Adrenal gland (tissue), 5 donors: ENCODE data around the gene ST8SIA6.

ENCODE experiments used
- POLR2A ChIP-seq, 2 donors: fragments of 450-650 bp; IDR thresholded peaks; one replicate each; pipeline ENCODE4 v1.6.1; 2017; ENCODE audit warnings: antibody characterized with exemption in 2 of 2, mild to moderate bottlenecking in 2 of 2, moderate library complexity in 1 of 2
- TF ChIP-seq, protein P1 (sequence below), 6 experiments: fragments of 450-650 bp in 4 of 6; fragments of 200-600 bp in 2 of 6; sonication (generic) in 1 of 6; IDR thresholded peaks; 1 replicate in 5 of 6; 2 replicates in 1 of 6; pipeline versions ENCODE4 v1.5.1 to v1.8.0; 2016 to 2021; ENCODE audit warnings: antibody characterized with exemption in 6 of 6, mild to moderate bottlenecking in 2 of 6, moderate library complexity in 1 of 6
- donor health status: DM: no; HTN: no; CAD: no.

- TF ChIP-seq, protein P1, sequence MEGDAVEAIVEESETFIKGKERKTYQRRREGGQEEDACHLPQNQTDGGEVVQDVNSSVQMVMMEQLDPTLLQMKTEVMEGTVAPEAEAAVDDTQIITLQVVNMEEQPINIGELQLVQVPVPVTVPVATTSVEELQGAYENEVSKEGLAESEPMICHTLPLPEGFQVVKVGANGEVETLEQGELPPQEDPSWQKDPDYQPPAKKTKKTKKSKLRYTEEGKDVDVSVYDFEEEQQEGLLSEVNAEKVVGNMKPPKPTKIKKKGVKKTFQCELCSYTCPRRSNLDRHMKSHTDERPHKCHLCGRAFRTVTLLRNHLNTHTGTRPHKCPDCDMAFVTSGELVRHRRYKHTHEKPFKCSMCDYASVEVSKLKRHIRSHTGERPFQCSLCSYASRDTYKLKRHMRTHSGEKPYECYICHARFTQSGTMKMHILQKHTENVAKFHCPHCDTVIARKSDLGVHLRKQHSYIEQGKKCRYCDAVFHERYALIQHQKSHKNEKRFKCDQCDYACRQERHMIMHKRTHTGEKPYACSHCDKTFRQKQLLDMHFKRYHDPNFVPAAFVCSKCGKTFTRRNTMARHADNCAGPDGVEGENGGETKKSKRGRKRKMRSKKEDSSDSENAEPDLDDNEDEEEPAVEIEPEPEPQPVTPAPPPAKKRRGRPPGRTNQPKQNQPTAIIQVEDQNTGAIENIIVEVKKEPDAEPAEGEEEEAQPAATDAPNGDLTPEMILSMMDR (IDR thresholded peaks at IDR 0.05): no peak
- no peak for TF ChIP-seq POLR2A (IDR thresholded peaks at IDR 0.05)
Observed at GRCh38 chr10:17497446-17498030, 43.1 kb upstream of the ST8SIA6 start.
